ENCODE measurements around the gene TBP. TPM values are rescaled to one million over a fixed set of nuclear protein-coding genes. Genes with fewer than 3 reads are reported as not detected.

Gene TBP
- total and polyA plus RNA-seq, 2 of the 13 experiments (the other 11 are each of a cell fraction or from before 2014, with no cell fraction given) = 21.7 to 28.1 TPM

GRCh38 chr6:170584181-170584953, 30.2 kb downstream of the TBP start, which contains the start of gene PDCD2 (continued):
- peak; percentile 94 for TF ChIP-seq DBP (CRISPR knock-in tag; IDR thresholded peaks at IDR 0.05; ENCODE audit: not compliant biosample characterization)
- TF ChIP-seq ZFP41 (CRISPR knock-in tag; IDR thresholded peaks at IDR 0.05; ENCODE audit: borderline replicate concordance) = peak; percentile 13; the same call in 1 of the 2 replicates
- no peak for TF ChIP-seq IKZF4 (CRISPR knock-in tag; IDR thresholded peaks at IDR 0.05; ENCODE audit: borderline replicate concordance, low read depth, not compliant biosample characterization)
- no peak for TF ChIP-seq ZNF639 (CRISPR knock-in tag; conservative IDR thresholded peaks at IDR 0.05)
- peak; percentile 48; the same call in 1 of the 2 replicates for TF ChIP-seq RXRB (CRISPR knock-in tag; IDR thresholded peaks at IDR 0.05; ENCODE audit: borderline replicate concordance)
- TF ChIP-seq PRMT3 (CRISPR knock-in tag; IDR thresholded peaks at IDR 0.05; ENCODE audit: borderline replicate concordance, low read depth) = peak; percentile 82; the same call in 1 of the 2 replicates
- TF ChIP-seq SMYD3 (CRISPR knock-in tag; IDR thresholded peaks at IDR 0.05) = 0 out of 2 replicates have a peak, but pooled peaks have one; percentile 53
- TF ChIP-seq PITX1 (CRISPR knock-in tag; IDR thresholded peaks at IDR 0.05) = peak; percentile 74
- TF ChIP-seq ZNF660 (CRISPR knock-in tag; IDR thresholded peaks at IDR 0.05; ENCODE audit: borderline replicate concordance, low read depth) = no peak
- TF ChIP-seq NFRKB (IDR thresholded peaks at IDR 0.05) = no peak
- peak; percentile 61; the same call in 1 of the 2 replicates for TF ChIP-seq ZNF24 (IDR thresholded peaks at IDR 0.05)
- no peak for TF ChIP-seq CHD4 (IDR thresholded peaks at IDR 0.05; ENCODE audit: borderline replicate concordance, low read length)
- 0 out of 2 replicates have a peak, but pooled peaks have one; percentile 2 for TF ChIP-seq STAG1 (CRISPR knock-in tag; IDR thresholded peaks at IDR 0.05)
- no peak; the same call in 1 of the 2 replicates for TF ChIP-seq AKNA (CRISPR knock-in tag; IDR thresholded peaks at IDR 0.05; ENCODE audit: borderline replicate concordance)
- TF ChIP-seq TEF (CRISPR knock-in tag; IDR thresholded peaks at IDR 0.05) = peak; percentile 71; the same call in 1 of the 2 replicates
- TF ChIP-seq ZNF570 (CRISPR knock-in tag; IDR thresholded peaks at IDR 0.05; ENCODE audit: borderline replicate concordance) = no peak
- TF ChIP-seq ZNF749 (CRISPR knock-in tag; IDR thresholded peaks at IDR 0.05; ENCODE audit: borderline replicate concordance) = no peak
- 0 out of 2 replicates have a peak, but pooled peaks have one; percentile 45 for TF ChIP-seq ONECUT2 (CRISPR knock-in tag; IDR thresholded peaks at IDR 0.05)
- peak; percentile 92 for TF ChIP-seq KMT2B (CRISPR knock-in tag; IDR thresholded peaks at IDR 0.05)
- no peak for TF ChIP-seq ZNF530 (CRISPR knock-in tag; IDR thresholded peaks at IDR 0.05; ENCODE audit: low read depth)
- peak; percentile 67 for TF ChIP-seq CREB1 (IDR thresholded peaks at IDR 0.05)
- peak; percentile 66 for TF ChIP-seq CREB1 (CRISPR knock-in tag; IDR thresholded peaks at IDR 0.05)

All from HepG2 (cell line).